GM19035 (cell line): Measurements from ENCODE around the gene MYL11.
"Not testable (repeated sequence)": the region's sequence is repeated elsewhere in the genome, so short reads cannot be mapped to it uniquely, and the experiment has no call there.

Experiments
- ATAC-seq: cut with Tn5 transposase; IDR thresholded peaks from one replicate; pipeline ENCODE4 v1.9.1; 2021; ENCODE audit not compliant: unreplicated experiment

The MYL11 gene

DNA sequence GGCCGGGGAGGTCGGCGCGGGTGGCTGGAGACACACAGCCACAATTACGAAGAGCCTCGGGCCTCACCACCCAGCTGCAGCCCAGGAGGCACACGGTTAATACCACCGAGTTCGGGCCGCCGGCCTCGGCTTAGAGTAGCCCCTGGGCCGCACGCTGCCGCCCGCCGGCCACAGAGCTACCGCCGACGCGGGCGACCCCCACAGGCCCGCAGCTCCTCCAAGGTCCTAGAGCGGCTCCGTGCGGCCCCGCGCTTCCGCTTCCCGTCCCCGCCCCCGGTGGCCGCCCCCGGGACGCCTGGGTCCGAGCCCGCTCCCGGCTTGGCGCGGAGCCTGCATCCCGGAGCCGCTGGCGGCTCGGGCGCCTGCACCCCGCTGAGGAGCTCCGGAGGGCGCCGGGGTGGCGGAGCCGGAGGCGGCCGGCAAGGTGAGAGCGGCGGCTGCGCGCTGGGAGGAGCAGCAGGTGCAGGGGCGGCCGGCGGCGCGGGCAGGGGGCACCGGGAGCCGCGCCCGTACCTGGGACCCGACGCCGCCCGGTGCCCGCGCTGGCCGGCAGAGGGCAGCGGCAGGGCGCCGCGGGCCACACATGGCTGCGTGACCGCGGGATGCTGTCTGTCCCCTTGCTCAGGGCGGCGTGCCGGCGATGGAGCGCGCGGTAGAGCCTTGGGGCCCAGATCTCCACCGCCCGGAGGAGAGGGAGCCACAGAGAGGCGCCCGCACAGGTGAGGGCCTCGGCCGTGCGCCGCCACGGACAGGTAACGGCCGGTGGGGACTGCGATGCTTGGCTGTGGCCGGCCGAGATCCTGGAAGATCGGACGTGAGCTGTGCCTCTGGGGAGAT lies 20.8 kb downstream of the MYL11 start, which contains the start of gene ZNF48:
TSS of gene ZNF48 (plus strand) at position 266 of the 837 bp plus-strand sequence. CDS start at position 641, 375 bp downstream.
- peak; percentile 65 for ATAC-seq

DNA sequence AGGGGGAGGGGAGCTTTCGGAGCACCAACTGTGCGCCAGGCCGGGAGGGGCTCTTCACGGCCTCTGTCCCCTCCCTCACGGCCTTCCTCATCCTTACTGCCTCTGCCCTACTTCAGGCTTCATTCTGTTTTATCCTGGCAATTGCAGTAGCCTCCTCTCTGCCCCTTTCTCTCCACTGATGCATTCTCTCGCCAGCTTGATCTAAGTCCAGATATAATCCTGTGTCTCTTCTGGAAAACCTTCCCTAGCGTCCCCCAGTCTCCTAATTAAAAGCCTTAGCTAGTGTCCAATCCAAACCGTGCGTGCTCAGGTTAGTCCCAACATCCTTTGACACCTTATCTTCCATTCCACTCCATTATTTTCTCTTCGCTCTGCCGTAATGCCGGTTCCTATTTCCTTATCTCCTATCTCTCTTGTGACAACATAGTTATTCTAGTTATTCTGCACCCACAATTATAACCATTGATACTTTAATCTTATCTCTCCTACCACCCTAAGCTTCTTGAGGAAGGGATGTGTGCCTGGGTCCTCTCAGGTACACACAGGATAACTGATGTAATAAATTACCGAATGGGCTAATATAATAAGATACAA lies 21.5 kb downstream of the MYL11 start:
- ATAC-seq = no peak

GRCh38 chr16:30396627-30397026 lies 22.0 kb downstream of the MYL11 start:
- not testable (repeated sequence) for ATAC-seq

DNA sequence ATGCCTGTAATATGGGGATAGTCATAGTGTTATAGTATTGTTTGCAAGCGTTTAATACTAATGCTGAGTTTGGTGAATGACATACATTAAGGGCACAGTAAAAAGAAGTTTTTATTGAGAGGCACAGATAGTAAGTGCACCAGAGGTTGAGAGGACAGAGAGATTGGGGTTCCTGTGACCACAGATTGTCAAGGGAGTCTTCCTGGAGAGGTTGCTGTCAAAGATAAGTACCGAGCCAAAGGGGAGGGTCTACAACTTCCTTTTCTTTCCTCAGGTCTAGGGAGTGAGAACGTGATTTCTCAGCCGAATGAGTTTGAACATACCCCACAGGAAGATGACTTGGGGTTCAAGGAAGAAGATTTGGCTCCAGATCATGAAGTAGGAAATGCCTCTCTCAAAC lies 22.5 kb downstream of the MYL11 start:
- ATAC-seq = no peak

DNA sequence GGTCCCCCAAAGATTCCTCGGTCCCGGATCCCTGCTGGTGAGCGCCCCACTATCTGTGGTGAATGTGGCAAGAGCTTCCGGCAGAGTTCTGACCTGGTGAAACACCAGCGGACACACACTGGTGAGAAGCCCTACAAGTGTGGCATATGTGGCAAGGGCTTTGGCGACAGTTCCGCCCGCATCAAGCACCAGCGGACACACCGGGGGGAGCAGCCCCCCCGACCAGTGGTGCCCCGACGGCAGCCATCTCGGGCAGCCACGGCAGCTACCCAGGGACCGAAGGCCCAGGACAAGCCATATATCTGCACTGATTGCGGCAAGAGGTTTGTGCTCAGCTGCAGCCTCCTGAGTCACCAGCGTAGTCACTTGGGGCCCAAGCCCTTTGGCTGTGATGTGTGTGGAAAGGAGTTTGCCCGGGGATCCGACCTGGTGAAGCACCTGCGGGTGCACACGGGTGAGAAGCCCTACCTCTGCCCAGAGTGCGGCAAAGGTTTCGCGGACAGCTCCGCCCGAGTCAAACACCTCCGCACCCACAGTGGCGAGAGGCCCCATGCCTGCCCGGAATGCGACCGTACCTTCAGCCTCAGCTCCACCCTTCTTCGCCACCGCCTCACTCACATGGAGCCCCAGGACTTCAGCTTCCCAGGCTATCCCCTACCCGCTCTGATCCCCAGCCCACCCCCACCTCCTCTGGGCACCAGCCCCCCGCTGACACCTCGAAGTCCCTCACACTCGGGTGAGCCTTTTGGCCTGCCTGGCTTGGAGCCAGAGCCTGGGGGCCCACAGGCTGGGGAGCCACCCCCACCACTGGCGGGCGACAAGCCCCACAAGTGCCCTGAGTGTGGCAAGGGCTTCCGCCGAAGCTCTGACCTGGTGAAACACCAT lies 23.4 kb downstream of the MYL11 start:
- no peak for ATAC-seq

GRCh38 chr16:30398661-30399434 lies 24.2 kb downstream of the MYL11 start:
- no peak for ATAC-seq

DNA sequence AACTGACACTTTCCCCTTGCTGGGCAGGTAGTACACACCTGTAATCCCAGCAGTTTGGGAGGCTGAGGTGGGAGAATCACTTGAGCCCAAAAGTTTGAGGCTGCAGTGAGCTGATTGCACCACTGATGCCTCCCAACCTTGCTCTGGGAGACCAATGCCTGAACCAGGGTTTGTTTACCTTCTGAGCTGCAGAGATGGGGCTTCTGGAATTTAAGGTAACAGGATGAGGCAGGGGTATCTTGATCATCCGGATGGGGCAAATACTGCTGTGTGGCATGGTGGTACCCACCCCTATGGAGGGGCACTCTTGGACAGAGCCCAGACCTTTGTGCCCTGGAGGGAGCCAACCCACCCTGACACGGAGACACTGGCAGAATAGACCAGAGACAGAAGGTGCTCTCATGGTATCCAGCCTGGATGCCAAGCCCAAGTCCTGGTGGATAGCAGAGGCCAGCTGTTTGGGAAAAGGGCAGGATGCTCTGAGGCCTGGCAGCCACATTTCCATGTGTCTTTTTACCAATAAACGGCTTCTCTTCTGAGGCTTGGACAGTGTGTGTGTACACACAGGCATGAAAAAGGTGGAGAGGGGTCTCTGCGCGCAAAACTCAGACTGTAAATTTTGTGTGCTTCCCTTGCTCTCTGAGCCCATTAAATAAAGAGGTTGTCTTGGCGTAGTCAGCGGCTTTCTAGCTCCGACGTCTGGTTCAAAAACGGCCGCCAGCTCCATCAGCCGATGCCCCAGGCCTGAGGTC lies 25.0 kb downstream of the MYL11 start:
- no peak for ATAC-seq

- ATAC-seq = no peak
Observed at GRCh38 chr16:30401768-30402425, 27.3 kb downstream of the MYL11 start.

GRCh38 chr16:30406795-30407101 lies 32.1 kb downstream of the MYL11 start:
- ATAC-seq = peak; percentile 6

GRCh38 chr16:30407102-30407803 lies 32.7 kb downstream of the MYL11 start, which contains the start of gene ZNF771:
ZNF771 (plus strand) TSS chr16:30407606; CDS start chr16:30408054, 448 bp downstream.
- peak; percentile 81 for ATAC-seq

DNA sequence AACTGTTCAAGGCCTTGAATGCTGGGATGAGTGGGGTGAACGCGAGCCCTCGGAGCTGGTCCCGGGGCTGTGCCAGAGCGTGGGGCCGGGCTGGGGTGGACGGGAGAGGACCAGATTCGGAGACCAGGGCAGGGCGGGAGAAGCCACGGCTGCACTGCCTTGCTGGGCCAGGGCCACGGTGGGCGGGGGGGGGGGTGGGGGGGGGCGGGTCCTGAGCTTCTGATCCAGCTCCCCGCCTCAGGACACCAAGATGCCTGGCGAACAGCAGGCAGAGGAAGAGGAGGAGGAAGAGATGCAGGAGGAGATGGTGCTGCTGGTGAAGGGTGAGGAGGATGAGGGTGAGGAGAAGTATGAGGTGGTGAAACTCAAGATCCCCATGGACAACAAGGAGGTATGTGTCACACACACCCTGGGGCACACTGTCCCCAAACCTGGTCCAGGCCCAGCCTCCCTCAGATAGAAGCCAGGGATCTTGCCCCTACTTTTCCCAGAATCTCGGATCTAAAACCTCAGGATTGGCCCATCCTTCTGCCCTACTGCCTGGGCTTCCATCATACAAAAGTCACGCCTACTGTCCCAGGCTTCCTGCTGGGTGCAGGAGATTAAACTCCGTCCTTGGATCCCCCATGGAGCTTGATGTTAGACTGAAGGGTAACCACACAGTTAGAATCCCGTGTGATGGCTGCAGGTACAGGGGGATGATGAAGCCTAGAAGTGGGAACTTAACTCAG lies 33.4 kb downstream of the MYL11 start:
- peak; percentile 5 for ATAC-seq

DNA sequence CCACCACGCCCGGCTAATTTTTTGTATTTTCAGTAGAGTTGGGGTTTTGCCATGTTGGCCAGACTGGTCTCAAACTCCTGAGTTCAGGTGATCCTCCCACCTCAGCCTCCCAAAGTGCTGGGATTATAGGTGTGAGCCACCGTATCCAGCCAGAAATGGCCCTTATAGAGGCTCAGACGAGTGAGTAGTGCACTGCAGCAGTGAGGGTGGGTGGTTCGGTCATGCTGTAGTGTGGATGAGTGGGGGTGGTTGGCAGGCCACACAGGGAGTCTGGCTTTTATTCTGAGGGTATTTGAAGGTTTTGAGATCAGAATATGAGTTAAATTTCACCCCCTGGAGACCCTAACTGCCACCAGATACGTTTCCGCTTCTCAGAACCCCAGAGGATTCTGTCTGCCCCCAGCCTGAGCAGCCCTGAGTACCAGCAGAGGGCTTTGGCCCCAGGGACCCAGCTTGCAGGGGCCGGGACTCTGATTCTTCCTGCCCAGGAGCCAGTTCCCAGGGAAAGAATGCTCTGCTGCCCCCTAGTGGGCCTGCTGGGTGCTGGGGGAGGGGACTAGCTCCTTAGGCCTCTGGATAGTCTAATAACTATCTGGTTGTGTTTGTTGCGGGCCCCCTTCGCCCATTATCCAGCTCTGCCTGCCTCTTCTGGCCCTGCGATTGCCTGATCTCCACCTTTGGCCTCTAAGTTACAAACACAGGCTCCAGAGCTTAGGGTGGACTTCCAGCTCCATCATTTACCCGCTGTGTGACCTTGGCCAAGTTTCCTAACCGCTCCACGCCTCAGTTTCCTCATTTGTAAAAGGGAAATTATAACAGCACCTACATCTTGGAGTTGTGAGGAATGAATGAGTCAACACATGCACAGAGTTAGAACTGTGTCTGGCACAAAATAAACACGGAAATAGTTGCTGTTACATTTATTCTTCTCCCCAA lies 34.8 kb downstream of the MYL11 start:
- ATAC-seq = peak; percentile 38

DNA sequence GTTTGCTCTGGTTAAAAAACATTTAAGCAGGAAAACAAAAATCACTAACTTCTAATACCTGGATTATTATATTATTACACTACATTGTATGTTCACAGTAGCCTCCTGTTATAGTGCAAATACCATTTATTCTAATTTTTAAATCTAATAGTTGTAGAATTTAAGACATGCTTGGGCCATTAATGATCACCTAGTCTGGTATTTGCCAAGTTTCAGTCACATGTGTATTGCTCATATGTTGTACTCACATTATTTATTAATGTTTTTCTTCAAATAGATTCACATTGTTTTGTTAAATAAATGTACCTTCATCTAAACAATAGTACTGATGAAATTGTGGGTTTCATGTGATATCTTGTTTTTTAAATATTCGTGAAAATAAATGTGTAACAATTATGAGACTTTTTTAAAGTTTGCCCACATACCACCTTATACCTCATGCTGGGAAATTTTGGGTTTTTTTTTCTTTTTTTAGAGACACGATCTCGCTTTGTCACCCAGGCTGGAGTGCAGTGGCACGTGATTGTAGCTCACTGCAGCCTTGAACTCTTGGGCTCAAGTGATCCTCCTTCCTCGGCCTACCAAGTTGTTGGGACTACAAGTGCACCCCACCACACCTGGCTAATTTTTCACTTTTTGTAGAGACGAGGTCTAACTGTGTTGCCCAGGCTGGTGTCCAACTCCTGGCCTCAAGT lies 38.7 kb downstream of the MYL11 start:
- ATAC-seq = no peak

DNA sequence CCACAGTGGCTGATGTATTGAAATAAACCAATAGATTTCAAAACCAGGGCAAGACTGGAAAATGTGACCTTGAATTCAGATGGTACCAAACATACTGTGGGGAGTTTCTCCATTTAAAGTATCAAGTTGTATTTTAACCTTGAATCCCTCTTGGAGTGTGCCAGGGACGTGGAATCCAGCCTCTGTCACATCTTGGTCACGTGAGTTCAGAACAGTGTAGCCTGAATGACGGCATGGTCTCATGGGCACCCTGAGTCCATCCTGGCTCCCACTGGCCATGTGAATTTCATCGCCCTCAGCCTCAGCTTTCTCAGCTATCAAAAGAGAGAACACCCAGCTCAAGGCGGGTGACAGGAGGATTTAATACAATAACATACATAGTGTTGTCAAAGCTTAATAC lies 39.6 kb downstream of the MYL11 start:
- no peak for ATAC-seq

- ATAC-seq = no peak
Observed at GRCh38 chr16:30416047-30416603, 41.5 kb downstream of the MYL11 start.
